HG03280 (cell line): ENCODE data around the gene ZNF213.
"Not testable (repeated sequence)": the region's sequence is repeated elsewhere in the genome, so short reads cannot be mapped to it uniquely, and the experiment has no call there.

Experiments used
- ATAC-seq: cut with Tn5 transposase; IDR thresholded peaks from one replicate; pipeline ENCODE4 v1.9.1; 2021; ENCODE audit warnings: mild to moderate bottlenecking, moderate library complexity; ENCODE audit not compliant: unreplicated experiment

Gene ZNF213

DNA sequence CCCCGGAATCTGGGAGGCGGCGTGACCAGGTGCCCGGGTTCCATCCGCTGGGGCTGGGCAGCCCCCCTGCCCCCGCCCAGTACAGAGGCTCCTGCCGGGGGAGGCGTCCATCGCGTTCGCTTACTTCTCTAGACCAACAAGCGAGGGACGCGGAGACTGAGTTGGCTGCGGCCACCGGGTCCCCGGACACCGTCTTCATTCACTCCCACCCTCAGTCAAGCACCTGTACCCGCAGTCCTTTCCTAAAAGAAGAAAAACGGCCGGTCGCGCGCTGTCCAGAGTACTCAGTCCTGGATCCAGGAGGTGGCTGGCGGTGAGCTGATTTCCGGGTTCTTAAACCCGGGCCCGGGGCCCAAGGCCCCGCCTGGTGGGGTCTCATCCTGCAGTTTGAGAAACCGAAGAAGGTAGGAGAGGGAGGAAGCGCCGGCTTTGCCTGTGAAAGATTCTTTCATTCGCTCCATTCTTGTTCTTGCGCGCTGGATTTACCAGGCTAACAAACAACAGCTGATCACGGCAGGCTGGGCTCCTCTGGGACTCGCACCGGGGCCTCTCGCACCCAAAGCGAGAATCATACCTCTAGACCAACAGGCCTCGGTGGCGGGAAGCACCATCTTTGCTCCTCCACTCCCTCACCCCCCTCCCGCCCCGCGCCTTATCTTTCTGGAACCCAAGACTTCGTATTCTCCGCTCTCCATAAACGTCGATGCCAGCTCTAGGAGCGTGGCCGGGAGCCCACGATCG, 35.8 kb downstream of the ZNF213 start:
- ATAC-seq, result no peak

DNA sequence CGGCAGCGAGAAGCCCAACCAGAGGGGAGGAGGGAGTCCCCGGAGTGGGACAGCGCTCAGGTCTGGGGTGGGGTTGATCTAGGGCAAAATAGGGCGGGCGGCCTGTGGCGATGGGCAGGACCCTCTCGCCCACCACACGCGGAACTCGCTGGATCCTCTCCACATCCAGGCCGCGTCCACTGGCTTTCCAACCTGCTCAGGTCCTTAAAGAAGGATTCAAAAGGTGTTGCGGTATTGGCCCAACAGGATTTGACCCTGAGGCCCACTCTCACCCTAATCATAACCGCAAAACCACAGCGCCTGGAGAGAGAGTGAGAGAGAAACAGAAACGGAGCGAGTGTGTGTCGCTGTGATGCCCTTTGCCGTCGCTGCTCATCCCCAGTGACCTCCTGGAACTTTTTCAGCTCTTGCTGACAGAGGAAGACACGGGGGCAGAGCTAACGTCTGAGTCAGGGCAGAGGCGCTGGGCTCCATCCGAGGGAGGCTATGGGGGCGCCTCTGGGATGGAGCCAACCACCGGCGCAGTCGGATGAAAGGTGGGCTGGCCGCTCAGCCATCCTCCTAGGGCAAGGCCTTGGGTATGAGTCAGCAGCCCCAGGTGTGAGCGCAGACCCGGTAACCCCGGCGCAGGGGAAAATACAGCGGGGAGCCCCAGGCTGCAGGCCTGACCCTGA, 36.5 kb downstream of the ZNF213 start:
- no peak for ATAC-seq

DNA sequence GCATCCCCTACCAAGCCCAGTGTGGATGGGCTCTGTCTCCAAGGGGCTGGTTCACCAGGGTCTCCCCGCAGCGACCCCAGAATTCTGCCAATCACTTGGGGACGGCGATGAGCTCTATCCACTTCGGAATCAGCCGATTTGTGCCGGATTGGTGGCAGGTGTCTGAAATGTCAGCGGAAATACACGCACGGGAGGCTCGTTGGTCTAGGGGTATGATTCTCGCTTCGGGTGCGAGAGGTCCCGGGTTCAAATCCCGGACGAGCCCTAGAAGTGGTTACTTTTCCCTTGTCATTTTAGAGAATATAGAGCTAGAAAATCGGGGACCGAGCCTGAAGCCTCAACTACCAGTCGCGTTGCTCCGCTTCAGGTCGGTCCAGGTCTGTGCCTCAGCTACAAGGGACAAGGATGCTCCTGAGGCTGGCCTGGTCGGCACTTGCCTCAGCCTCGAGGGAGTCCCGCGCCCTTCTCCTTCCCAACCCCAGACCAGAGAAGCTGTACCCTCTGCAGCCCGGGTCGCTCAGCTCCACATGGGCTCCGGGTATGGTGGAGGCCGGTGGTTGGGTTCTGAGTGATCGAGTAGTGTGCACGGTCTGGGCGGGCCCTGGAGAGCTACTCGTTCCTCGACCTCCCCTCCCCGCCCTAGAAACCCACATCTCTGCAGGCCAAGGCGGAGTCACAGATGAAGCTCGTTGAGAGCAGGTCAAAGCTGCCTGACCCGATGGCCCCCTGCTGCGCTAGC, 37.2 kb downstream of the ZNF213 start:
- no peak for ATAC-seq

GRCh38 chr16:3173892-3174617, 39.2 kb downstream of the ZNF213 start:
- ATAC-seq, result no peak

DNA sequence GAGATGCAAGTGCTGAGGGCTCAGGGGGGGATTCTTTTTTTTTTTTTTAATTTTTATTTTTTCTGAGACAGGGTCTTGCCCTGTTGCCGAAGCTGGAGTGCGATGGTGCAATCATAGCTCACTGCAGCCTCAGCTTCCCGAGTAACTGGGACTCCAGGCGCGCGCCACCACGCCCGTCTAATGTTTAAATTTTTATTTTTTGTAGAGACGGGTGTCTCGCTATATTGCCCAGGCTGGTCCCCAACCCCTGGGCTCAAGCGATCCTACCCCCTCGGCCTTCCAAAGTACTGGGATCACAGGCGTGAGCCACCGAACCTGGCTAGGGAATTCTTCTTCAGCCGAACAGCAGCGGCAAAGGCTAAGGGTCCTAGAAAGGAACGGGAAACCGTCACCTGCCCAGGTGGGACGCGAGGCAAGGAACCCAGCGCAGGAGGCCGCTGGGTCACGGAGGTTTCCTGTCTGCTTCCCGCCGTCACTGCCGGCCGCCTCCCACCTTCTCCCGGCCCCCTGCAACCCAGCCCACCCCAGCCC, 39.9 kb downstream of the ZNF213 start:
- ATAC-seq, result no peak

DNA sequence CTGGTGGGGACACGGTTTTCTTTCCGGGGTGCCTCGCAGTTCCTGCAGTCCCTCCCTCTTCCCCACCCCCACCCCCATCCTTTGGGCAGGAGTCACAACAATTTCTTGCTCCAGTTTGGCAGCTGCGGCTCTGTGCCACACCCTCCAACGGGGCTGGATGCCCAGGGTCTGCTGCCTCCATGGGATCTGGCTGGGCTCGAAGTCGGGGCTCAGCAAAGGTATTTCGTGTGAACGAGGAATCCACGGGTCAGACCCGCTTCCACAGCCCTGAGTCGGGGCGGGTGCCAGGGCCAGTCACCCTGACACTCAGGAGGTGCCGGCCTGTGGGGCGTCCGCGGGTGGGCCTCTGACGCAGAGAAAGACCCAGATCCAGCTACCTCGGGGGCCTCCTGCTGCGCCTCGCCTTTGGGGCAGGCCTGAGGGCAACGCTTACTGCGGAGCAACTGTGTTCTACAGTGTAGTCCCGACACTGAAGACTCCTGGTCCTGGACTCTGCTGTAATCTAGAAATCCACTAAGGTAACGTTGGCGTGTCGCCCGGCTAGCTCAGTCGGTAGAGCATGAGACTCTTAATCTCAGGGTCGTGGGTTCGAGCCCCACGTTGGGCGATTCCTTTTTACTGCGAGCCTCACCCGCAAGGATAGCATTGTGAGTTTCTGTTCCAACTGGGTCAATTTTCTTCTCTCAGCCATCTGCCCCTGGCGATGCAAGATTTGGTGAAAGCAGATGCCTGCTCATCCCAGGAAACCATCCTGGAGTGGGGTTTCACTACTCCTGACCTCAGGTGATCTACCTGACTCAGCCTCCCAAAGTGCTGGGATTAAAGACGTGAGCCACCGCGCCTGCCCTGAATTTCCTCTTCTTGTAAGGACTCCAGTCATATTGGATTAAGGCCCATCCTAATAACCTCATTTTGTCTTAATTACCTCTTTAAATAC, 40.6 kb downstream of the ZNF213 start:
- no peak for ATAC-seq

DNA sequence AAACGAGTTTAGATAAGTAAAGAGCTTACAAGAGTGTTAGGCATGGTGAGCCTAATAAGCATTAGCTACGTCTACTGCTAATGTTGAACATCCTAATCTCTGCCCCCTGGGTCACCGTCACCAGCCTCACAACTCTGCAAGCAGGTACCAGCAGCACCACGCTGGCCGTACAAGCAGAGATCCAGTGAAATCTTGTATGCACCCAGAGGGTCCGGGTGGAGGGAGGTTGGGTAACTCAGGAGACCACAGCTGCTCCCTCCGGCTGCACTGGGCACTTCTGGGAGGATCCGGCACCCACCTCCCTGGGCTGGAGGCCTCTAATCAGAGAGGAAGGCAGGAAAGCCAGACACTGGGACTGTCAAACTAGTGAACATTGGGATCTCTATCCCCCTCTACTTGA, 44.8 kb downstream of the ZNF213 start:
- ATAC-seq, result no peak

GRCh38 chr16:3180445-3180878, 45.6 kb downstream of the ZNF213 start:
- ATAC-seq, result no peak

DNA sequence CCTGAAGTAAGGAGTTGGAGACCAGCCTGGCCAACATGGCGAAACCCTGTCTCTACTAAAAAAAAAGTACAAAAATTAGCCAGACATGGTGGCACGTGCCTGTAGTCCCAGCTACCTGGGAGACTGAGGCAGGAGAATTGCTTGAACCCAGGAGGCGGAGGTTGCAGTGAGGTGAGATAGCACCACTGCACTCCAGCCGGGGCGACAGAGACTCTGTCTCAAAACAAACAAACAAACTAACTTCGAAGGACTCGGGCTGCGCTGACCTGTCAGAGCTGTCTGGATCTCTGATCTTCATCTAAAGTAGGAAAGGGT, 47.4 kb downstream of the ZNF213 start:
- ATAC-seq, result not testable (repeated sequence)

- no peak for ATAC-seq
These were observed 48.0 kb downstream of the ZNF213 start for GRCh38 chr16:3182608-3183444.

- ATAC-seq, result no peak
These were observed 48.8 kb downstream of the ZNF213 start for GRCh38 chr16:3183445-3184139.

DNA sequence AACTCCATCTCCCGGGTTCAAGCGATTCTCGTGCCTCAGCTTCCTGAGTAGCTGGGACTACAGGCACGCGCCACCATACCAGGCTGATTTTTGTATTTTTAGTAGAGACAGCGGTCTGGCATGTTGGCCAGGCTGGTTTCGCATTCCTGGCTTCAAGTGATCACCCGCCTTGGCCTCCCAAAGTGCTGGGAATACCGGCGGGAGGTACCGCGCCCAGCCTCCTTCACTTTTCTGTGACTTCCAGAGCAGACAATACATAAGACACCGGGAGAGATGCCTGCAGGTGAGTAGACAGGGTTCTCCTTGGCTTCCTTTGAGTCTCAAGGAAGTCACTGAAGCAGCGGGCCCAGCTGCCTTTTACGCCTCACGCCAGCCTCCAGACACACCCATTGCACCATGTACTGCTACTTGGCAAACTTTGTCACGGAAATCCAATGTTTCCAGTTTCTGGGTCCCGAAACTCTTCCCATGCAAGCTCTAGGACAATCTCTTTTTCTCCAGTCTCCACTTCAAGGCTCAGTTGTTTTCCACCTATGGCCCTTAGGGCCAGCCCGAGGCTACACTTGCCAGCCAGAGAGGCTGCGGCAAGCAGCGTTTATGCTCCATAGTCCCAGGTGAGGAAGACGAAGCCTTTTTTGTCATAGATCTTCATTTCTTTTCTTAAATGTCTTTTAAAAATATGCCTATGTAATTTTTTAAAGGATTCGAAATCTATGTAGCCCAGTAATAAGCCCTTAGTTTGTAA, 52.3 kb downstream of the ZNF213 start:
- no peak for ATAC-seq

DNA sequence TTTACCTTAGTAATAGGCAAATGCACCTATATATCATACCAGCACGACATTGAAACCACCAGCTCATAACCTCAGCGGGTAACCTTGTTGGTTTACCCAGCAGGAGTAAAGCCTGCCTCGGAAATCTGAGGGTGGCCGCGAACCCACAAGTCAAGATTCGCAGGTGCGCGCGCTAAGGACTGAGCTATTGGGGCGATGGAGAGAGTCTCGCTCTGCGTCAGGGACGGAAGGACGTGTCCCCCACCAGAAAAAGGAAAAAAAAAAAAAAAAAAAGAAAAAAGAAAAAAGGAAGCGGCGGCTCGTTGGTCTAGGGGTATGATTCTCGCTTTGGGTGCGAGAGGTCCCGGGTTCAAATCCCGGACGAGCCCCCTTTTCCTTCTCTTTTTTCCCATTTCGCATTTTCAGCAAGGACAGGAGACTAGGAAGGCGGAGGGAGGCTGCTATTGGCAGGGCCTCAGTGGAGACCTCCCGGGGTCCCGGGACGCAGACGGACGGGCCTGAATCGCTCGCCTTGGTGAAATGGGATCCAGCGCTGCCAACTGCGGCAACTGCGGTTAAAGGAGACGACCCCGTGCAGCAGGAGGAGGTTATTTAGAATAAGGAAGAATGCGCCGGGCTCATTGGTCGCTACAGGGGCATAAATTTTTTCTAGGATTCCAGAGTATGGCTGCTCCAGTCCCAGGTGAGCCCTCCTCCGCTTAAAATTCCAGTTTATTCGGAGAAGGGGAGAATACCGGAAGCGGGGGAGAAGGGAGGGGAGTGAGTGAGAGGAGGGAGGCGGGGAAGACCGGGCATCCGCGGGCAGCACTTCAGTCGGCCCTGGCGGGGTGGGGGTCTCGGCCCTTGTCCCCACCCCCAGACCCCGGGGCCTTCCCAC, 53.2 kb downstream of the ZNF213 start, which contains the start of gene OR1F1:
Gene OR1F1 (plus strand): TSS at position 407 of the 877 bp plus-strand sequence.
- ATAC-seq, result no peak

DNA sequence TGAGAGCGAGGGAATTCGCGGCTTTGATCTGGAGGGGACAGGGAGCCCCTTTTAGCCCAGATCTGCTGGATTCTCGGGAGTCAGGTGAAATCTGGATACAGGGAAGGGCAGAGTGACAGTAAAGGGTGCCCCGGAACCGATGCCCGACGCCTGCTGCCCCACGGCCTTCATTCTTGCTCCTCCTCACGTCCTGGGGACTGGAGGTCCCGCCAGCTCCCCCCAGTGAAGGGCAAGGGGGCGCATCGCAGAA, 53.8 kb downstream of the ZNF213 start:
- no peak for ATAC-seq

DNA sequence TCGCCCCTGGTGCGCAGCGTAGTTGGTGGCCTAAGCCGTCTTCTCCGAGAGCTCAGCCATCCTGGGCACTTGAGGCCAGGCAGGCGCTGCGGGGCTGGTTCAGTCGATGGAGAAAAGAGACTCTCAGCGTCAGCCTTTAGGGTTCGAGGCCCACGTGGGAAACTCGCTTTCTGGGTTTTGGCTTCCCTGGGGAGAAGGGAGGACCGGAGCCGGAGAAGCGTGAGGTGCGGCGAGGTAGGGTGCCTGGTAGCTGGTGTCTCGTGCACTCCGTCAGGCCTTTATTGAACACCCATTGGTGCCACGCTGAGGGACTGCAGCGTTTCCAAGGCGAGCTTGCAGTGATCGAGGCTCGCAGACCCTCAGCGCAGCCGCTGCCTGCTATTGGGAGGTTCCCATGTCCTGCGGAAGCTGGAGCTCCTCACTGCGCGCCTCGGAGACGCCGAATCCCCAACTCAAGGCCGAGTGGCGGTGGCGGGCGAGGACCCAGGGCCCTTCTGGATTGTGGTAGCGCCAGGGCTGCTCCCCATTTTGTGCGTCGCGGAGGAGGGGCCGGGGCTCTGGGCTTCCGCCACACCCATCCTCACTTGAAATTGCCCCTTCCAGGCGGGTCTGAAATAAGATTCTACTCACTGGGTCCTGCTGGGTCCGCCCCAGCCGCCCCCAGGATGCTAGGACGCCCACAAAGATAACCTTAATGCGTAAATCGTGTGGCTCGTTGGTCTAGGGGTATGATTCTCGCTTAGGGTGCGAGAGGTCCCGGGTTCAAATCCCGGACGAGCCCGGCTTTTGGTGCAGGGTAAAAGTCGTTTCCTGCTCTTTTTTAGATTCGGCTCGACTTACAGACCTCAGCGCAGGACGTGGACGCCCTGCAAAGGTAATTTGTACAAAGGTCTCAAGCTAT, 54.3 kb downstream of the ZNF213 start:
- ATAC-seq, result no peak

GRCh38 chr16:3189869-3190268, 55.0 kb downstream of the ZNF213 start:
- no peak for ATAC-seq
